ENCODE results near the gene THOC1. TPM values are rescaled to one million over a fixed set of nuclear protein-coding genes. Genes with fewer than 3 reads are reported as not detected.

The THOC1 gene
- total RNA-seq = 10 to 100 TPM; 66.0 to 69.5 TPM

DNA sequence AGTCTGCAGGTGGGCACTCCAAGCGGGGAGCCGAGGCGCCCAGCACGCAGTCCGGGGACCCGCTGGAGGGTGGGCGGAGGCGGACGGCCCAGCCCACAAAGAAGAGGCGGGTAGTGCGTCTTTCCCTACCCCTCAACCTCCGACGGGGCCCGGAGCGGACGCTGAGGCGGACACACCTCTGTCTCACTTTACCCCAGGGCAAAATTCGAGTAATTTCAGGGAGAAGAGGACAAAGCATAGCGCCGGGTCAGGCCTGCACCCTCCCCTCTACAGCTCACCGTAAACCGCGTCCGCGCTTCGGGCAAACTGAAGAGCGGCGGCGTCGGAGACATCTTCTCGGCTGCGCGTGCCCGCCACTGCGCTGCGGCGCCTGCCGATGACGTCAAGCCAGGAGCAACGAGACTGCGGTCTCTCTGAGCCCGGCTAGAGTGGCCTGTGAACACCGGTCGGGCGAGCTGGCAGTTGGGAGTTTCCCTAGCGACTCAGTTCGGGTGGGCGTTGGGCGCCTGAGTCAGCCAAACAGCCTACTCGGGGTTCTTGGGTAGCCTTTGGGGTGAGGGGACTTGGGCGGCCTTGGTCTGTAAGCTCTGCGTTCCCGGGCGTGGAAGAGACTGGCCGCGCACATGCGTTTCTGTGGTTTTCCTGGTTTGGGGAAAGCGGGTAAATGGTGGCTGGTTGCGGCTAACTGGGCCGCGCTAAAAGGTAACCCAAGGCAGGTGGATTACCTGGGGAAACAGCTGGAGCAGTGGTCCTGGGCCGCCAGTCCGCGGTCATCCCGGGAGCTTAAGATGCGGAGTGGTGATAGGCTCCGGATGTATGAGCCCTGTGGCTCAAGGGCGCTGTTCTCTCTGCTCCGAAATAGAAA lies at the start of gene THOC1:
TSS of gene THOC1 (minus strand) at position 360 of the 865 bp plus-strand sequence. CDS start at position 332, 28 bp downstream.
- POLR2A ChIA-PET = interaction anchor here (0.6 to 2.7 kb wide), 13 partner anchors 10 to 564 kb away, joined by 3 to 14 read pairs (median 3); partner anchors contain the start of gene USP14
- Mint-ChIP-seq H3K27ac (peak within 1 kb of the TSS; percentile 99), H3K36me3 (ENCODE audit: low read depth) (peaks cover 36% of the 10 kb centered on the region), H3K9me3 (no peaks in the 10 kb centered on the region), H3K4me1 (ENCODE audit: low read depth) (peaks cover 32% of the 10 kb centered on the region), H3K4me3 (peak within 1 kb of the TSS; percentile 99), H3K27me3 (no peaks in the 10 kb centered on the region)
- TF ChIP-seq, protein P1, sequence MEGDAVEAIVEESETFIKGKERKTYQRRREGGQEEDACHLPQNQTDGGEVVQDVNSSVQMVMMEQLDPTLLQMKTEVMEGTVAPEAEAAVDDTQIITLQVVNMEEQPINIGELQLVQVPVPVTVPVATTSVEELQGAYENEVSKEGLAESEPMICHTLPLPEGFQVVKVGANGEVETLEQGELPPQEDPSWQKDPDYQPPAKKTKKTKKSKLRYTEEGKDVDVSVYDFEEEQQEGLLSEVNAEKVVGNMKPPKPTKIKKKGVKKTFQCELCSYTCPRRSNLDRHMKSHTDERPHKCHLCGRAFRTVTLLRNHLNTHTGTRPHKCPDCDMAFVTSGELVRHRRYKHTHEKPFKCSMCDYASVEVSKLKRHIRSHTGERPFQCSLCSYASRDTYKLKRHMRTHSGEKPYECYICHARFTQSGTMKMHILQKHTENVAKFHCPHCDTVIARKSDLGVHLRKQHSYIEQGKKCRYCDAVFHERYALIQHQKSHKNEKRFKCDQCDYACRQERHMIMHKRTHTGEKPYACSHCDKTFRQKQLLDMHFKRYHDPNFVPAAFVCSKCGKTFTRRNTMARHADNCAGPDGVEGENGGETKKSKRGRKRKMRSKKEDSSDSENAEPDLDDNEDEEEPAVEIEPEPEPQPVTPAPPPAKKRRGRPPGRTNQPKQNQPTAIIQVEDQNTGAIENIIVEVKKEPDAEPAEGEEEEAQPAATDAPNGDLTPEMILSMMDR (IDR thresholded peaks at IDR 0.05) = no peak
- peak; percentile 98 for DNase-seq
- intact Hi-C loops (cut with micrococcal nuclease) = loop anchor here (10.0 kb wide), 2 partner anchors 347 to 557 kb away; no protein-coding TSS in a partner anchor
- CTCF ChIA-PET = interaction anchor here (0.6 to 1.7 kb wide), 6 partner anchors 14 to 390 kb away, joined by 3 to 5 read pairs (median 3); partner anchors contain the start of gene TYMS
- peak; percentile 90 for ATAC-seq

GRCh38 chr18:317618-318017 lies 49.8 kb upstream of the THOC1 start:
- DNase-seq (no peak), ATAC-seq (no peak)
- Mint-ChIP-seq H3K36me3 (ENCODE audit: low read depth) (no peaks in the 10 kb centered on the region), H3K27ac (no peak overlapping the region), H3K27me3 (peaks cover 10% of the 10 kb centered on the region), H3K4me1 (ENCODE audit: low read depth) (peaks cover 8% of the 10 kb centered on the region), H3K4me3 (no peak overlapping the region), H3K9me3 (no peaks in the 10 kb centered on the region)
- ChIA-PET POLR2A (no interaction called here), CTCF (no interaction called here)
- TF ChIP-seq, protein P1 (IDR thresholded peaks at IDR 0.05) = no peak
- intact Hi-C loops (cut with micrococcal nuclease) = no loop called here

GRCh38 chr18:316393-316792 lies 48.5 kb upstream of the THOC1 start:
- Mint-ChIP-seq H3K27ac (no peak overlapping the region), H3K4me3 (no peak overlapping the region), H3K36me3 (ENCODE audit: low read depth) (no peaks in the 10 kb centered on the region), H3K4me1 (ENCODE audit: low read depth) (no peaks in the 10 kb centered on the region), H3K9me3 (no peaks in the 10 kb centered on the region), H3K27me3 (peaks cover 2% of the 10 kb centered on the region)
- DNase-seq = no peak
- TF ChIP-seq, protein P1 (IDR thresholded peaks at IDR 0.05) = no peak
- intact Hi-C loops (cut with micrococcal nuclease) = no loop called here
- no peak for ATAC-seq
- ChIA-PET CTCF (no interaction called here), POLR2A (no interaction called here)

DNA sequence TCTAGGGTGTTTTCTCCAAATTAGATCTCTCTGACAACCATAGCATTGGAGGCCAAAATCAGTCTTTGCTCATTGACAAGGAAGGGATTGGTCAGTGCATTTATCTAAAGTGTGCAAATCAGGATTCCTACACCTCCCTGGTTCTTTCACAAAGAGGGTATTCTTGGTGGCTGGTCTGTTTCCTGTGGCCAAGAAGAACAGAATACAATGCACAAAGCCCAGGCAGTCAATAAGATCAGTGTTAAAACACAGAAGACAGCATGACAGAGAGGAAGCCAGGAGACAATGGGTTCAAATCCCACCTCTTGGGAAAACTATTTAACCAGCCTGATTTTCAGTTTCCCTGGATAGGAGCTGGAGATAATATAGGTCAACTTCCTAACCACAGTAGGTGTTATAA lies 46.1 kb upstream of the THOC1 start:
- ChIA-PET CTCF (no interaction called here), POLR2A (no interaction called here)
- intact Hi-C loops (cut with micrococcal nuclease) = no loop called here
- no peak for ATAC-seq
- Mint-ChIP-seq H3K4me1 (ENCODE audit: low read depth) (no peaks in the 10 kb centered on the region), H3K9me3 (no peaks in the 10 kb centered on the region), H3K36me3 (ENCODE audit: low read depth) (no peaks in the 10 kb centered on the region), H3K4me3 (no peak overlapping the region), H3K27me3 (peaks cover under 1% of the 10 kb centered on the region), H3K27ac (no peak overlapping the region)
- DNase-seq = no peak
- TF ChIP-seq, protein P1 (IDR thresholded peaks at IDR 0.05) = no peak

DNA sequence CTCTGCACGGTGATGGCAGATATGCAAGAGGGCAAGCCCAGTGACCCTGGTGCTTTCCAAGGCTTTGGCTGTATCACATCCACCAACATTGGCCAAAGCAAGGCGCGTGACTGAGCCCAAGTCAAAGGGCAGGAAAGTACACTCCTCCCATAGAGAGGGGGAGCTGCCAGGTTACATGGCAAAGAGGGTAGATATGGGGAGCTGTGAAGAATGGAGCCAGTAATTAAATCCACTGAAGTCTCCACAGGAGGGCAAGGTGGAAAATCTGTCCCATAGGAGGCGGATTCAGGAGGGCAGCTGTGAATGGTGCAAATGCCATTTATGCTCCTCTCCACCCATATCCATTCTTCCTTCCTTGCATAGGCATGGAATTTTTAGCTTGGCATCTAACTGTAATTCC lies 44.6 kb upstream of the THOC1 start:
- ATAC-seq (no peak), DNase-seq (no peak)
- CTCF ChIA-PET = no interaction called here
- H3K4me3 Mint-ChIP-seq = no peak overlapping the region
- POLR2A ChIA-PET = no interaction called here
- intact Hi-C loops (cut with micrococcal nuclease) = no loop called here
- TF ChIP-seq, protein P1 (IDR thresholded peaks at IDR 0.05) = no peak
- H3K36me3 Mint-ChIP-seq (ENCODE audit: low read depth) = no peaks in the 10 kb centered on the region
- H3K4me1 Mint-ChIP-seq (ENCODE audit: low read depth) = no peaks in the 10 kb centered on the region
- no peaks in the 10 kb centered on the region for H3K9me3 Mint-ChIP-seq
- no peak overlapping the region for H3K27ac Mint-ChIP-seq
- peaks cover 3% of the 10 kb centered on the region for H3K27me3 Mint-ChIP-seq
